C4-2B (cell line): ENCODE measurements around the gene TECPR2.

ENCODE experiments used
- CTCF ChIP-seq: fragments of 450-650 bp; conservative IDR thresholded peaks from 2 replicates; pipeline ENCODE4 v1.5.1; 2017; ENCODE audit warnings: mild to moderate bottlenecking
- ZFX ChIP-seq: fragments of 450-650 bp; IDR thresholded peaks from 2 replicates; pipeline ENCODE4 v1.6.1; 2017

- TF ChIP-seq CTCF (no peak), ZFX (no peak)
Observed at GRCh38 chr14:102457509-102457908, 94.8 kb downstream of the TECPR2 start.
